K562 (cell line): ENCODE data around the gene ALOX12B. TPM values are rescaled to one million over a fixed set of nuclear protein-coding genes. Genes with fewer than 3 reads are reported as not detected.

Source experiments
- CREM ChIP-seq: IDR thresholded peaks from 2 replicates; pipeline ENCODE4 v1.6.1; 2014; ENCODE audit warnings: antibody characterized with exemption, low read depth
- DACH1 ChIP-seq: fragments of 450-650 bp; IDR thresholded peaks from 2 replicates; pipeline ENCODE4 v1.6.1; 2018; ENCODE audit not compliant: partially characterized antibody
- FOXJ2 ChIP-seq: fragments of 200-800 bp; sonication (Bioruptor generic); IDR thresholded peaks from 2 replicates; pipeline ENCODE4 v1.6.1; 2016; ENCODE audit warnings: missing genetic modification characterization, missing compliant biosample characterization
- GABPA ChIP-seq: fragments of 200-800 bp; sonication (Bioruptor generic); conservative IDR thresholded peaks from 2 replicates; pipeline ENCODE4 v1.6.1; 2016; ENCODE audit warnings: low read depth, missing genetic modification characterization, missing compliant biosample characterization
- GATAD2B ChIP-seq: fragments of 450-650 bp; IDR thresholded peaks from 2 replicates; pipeline ENCODE4 v1.6.1; 2017; ENCODE audit warnings: mild to moderate bottlenecking, borderline replicate concordance
- MAFF ChIP-seq: IDR thresholded peaks from 2 replicates; pipeline ENCODE4 v1.6.1; 2012; ENCODE audit warnings: low read length, improper control_type of control experiment
- NFIX ChIP-seq: fragments of 250-450 bp; sonication (Bioruptor Pico); IDR thresholded peaks from 2 replicates; pipeline ENCODE4 v1.4.0; 2020; ENCODE audit warnings: low read depth, mild to moderate bottlenecking, moderate library complexity
- PHB ChIP-seq: fragments of 250-450 bp; sonication (Bioruptor Pico); IDR thresholded peaks from 2 replicates; pipeline ENCODE4 v1.5.0; 2021
- RFX5 ChIP-seq: IDR thresholded peaks from 2 replicates; pipeline ENCODE4 v1.6.1; 2011; ENCODE audit warnings: low read depth, mild to moderate bottlenecking, improper control_type of control experiment, low read length
- SIRT6 ChIP-seq: IDR thresholded peaks from one replicate; pipeline ENCODE4 v1.6.1; 2012; ENCODE audit warnings: low read depth, mild to moderate bottlenecking, control low read depth, inconsistent platforms, low read length, moderate library complexity
- SOX6 ChIP-seq: fragments of 450-650 bp; IDR thresholded peaks from 2 replicates; pipeline ENCODE4 v1.6.1; 2014; ENCODE audit warnings: mild to moderate bottlenecking
- TAF9B ChIP-seq: fragments of 450-650 bp; IDR thresholded peaks from 2 replicates; pipeline ENCODE4 v1.6.1; 2018; ENCODE audit warnings: mild to moderate bottlenecking; ENCODE audit not compliant: partially characterized antibody
- TAL1 ChIP-seq: fragments of 450-650 bp; IDR thresholded peaks from 2 replicates; pipeline ENCODE4 v1.6.1; 2016; ENCODE audit warnings: mild to moderate bottlenecking
- TFAM ChIP-seq: fragments of 250-450 bp; sonication (Bioruptor Pico); conservative IDR thresholded peaks from 2 replicates; pipeline ENCODE4 v1.5.0; 2021; ENCODE audit warnings: mild to moderate bottlenecking, moderate library complexity
- XRCC4 ChIP-seq: IDR thresholded peaks from one replicate; pipeline ENCODE4 v1.6.1; 2011; ENCODE audit not compliant: insufficient read depth, insufficient read length; ENCODE audit errors: extremely low read depth
- ZEB2 ChIP-seq: fragments of 450-650 bp; IDR thresholded peaks from 2 replicates; pipeline ENCODE4 v1.6.1; 2016
- ZNF134 ChIP-seq: fragments of 250-450 bp; sonication (Bioruptor Pico); conservative IDR thresholded peaks from 2 replicates; pipeline ENCODE4 v1.4.0; 2020
- ZNF589 ChIP-seq: fragments of 200-800 bp; sonication (Bioruptor generic); IDR thresholded peaks from 2 replicates; pipeline ENCODE4 v1.6.1; 2016; ENCODE audit warnings: low read depth, missing genetic modification characterization, missing compliant biosample characterization
- ZSCAN29 ChIP-seq: fragments of 450-650 bp; IDR thresholded peaks from 2 replicates; pipeline ENCODE4 v1.6.1; 2017
- polyA plus RNA-seq, 8 experiments: library from polyadenylated mRNA; depleted of rRNA in 4 of 8; stranded (reverse) in 5 of 8; unstranded in 3 of 8; fragments of >200 nt; fragmentation: Nextera tagmentation in 2 of 8; fragmentation: Illumina TruSeq in 1 of 8; extraction: Ambion mirVana in 2 of 8; extraction: Trizol in 1 of 8; gene quantifications; 2 replicates each; pipeline versions ENCODE4 v1.2.1 to v1.2.3, GENCODE V29; 2011 to 2014; ENCODE audit warnings: inconsistent platforms in 1 of 8, missing spikeins in 1 of 8
- total RNA-seq, 7 experiments: library from RNA; depleted of rRNA in 6 of 7; stranded (reverse); fragments of >200 nt in 6 of 7; fragmentation: Illumina TruSeq in 2 of 7; extraction: Trizol in 2 of 7; gene quantifications; 2 replicates each; pipeline versions ENCODE4 v1.2.1 to v1.2.3, GENCODE V29; 2011 to 2021; ENCODE audit warnings: low replicate concordance in 1 of 7
- TF ChIP-seq, protein P1 (sequence below): fragments of 250-450 bp; sonication (Bioruptor Pico); IDR thresholded peaks from 2 replicates; pipeline ENCODE4 v1.8.0; 2022; ENCODE audit warnings: inconsistent platforms
- TF ChIP-seq, protein P2 (sequence below): sonication (generic); IDR thresholded peaks from 2 replicates; pipeline ENCODE4 v1.6.1; 2016
- TF ChIP-seq, protein P3 (sequence below): sonication (generic); formaldehyde crosslinking; IDR thresholded peaks from 2 replicates; pipeline ENCODE4 v1.9.0; 2022; ENCODE audit warnings: mild to moderate bottlenecking, missing genetic modification reagents
- TF ChIP-seq, protein P4 (sequence below): fragments of 450-650 bp; IDR thresholded peaks from 2 replicates; pipeline ENCODE4 v1.6.1; 2016
- TF ChIP-seq, protein P5 (sequence below): fragments of 250-450 bp; sonication (Bioruptor Pico); IDR thresholded peaks from 2 replicates; pipeline ENCODE4 v1.8.0; 2021; ENCODE audit warnings: moderate library complexity, mild to moderate bottlenecking, inconsistent platforms
- TF ChIP-seq, protein P6 (sequence below), 2 experiments: IDR thresholded peaks; 2 replicates each; pipeline ENCODE4 v1.6.1; 2011; ENCODE audit warnings: borderline replicate concordance in 1 of 2, control low read depth in 1 of 2, low read depth in 1 of 2, low read length in 1 of 2, mild to moderate bottlenecking in 1 of 2, mixed read lengths in 1 of 2, moderate library complexity in 1 of 2; ENCODE audit not compliant: insufficient read depth in 1 of 2, insufficient read length in 1 of 2, poor library complexity in 1 of 2, severe bottlenecking in 1 of 2; ENCODE audit errors: extremely low read depth in 1 of 2

The ALOX12B gene
- total and polyA plus RNA-seq, 9 of the 15 experiments (the other 6 are each of a cell fraction or from before 2014, with no cell fraction given) = not detected

DNA sequence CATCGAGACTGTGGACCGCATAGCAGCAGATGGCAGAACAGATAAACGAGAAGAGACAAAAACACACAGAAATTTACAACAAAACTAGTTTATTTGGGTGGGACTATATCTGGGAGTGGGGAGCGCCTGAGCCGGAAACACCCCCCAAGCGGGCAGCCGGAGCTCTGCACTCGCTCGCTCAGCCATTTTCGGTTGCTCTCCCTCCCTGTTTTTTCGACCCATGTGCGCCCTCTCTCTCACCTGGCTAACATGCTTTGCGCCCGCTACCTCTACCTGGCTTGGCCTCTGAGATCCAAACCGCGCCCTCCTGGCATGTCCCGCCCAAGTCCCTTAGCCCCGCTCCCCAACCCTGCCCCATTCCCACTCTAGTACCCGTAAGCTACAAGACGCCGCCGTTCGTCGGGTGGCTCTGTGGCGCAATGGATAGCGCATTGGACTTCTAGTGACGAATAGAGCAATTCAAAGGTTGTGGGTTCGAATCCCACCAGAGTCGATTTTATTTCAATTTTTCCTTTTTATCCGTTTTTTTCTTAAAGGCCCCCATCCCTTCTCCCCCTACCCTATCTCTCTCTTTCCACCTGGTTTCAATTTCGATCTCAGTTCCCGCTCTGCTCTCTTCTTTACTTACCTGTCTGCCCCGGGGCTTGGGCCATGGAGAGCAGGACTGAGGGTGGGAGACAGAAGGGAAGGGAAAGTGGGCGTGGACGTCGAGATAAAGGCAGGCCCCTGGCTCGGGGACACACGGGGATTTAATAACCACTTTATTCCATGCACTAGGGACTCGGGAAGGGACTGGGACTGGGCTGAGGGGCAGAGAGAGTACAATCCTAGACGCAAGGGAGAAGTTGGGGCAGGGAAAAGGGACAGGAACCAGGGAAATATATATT, 33.2 kb upstream of the ALOX12B start (continued):
- TF ChIP-seq, protein P1, sequence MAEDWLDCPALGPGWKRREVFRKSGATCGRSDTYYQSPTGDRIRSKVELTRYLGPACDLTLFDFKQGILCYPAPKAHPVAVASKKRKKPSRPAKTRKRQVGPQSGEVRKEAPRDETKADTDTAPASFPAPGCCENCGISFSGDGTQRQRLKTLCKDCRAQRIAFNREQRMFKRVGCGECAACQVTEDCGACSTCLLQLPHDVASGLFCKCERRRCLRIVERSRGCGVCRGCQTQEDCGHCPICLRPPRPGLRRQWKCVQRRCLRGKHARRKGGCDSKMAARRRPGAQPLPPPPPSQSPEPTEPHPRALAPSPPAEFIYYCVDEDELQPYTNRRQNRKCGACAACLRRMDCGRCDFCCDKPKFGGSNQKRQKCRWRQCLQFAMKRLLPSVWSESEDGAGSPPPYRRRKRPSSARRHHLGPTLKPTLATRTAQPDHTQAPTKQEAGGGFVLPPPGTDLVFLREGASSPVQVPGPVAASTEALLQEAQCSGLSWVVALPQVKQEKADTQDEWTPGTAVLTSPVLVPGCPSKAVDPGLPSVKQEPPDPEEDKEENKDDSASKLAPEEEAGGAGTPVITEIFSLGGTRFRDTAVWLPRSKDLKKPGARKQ (CRISPR knock-in tag) = no peak
- TF ChIP-seq DACH1 (no peak), TAF9B (no peak), PHB (CRISPR knock-in tag) (no peak), XRCC4 (no peak), TFAM (CRISPR knock-in tag) (no peak), SIRT6 (no peak), RFX5 (no peak), NFIX (CRISPR knock-in tag) (no peak), TAL1 (no peak), ZNF589 (CRISPR knock-in tag) (no peak), MAFF (no peak), ZSCAN29 (peak; percentile 75; the same call in 1 of the 2 replicates), ZEB2 (0 out of 2 replicates have a peak, but pooled peaks have one; percentile 42), GABPA (tag) (peak; percentile 58), GATAD2B (no peak), FOXJ2 (tag) (no peak), CREM (peak; percentile 70), SOX6 (no peak), ZNF134 (CRISPR knock-in tag) (no peak)
- TF ChIP-seq, protein P2, sequence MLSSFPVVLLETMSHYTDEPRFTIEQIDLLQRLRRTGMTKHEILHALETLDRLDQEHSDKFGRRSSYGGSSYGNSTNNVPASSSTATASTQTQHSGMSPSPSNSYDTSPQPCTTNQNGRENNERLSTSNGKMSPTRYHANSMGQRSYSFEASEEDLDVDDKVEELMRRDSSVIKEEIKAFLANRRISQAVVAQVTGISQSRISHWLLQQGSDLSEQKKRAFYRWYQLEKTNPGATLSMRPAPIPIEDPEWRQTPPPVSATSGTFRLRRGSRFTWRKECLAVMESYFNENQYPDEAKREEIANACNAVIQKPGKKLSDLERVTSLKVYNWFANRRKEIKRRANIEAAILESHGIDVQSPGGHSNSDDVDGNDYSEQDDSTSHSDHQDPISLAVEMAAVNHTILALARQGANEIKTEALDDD = no peak
- TF ChIP-seq, protein P3, sequence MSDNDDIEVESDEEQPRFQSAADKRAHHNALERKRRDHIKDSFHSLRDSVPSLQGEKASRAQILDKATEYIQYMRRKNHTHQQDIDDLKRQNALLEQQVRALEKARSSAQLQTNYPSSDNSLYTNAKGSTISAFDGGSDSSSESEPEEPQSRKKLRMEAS (CRISPR knock-in tag) = peak; percentile 40; the same call in 1 of the 2 replicates
- TF ChIP-seq, protein P4, sequence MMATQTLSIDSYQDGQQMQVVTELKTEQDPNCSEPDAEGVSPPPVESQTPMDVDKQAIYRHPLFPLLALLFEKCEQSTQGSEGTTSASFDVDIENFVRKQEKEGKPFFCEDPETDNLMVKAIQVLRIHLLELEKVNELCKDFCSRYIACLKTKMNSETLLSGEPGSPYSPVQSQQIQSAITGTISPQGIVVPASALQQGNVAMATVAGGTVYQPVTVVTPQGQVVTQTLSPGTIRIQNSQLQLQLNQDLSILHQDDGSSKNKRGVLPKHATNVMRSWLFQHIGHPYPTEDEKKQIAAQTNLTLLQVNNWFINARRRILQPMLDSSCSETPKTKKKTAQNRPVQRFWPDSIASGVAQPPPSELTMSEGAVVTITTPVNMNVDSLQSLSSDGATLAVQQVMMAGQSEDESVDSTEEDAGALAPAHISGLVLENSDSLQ = no peak
- TF ChIP-seq, protein P5, sequence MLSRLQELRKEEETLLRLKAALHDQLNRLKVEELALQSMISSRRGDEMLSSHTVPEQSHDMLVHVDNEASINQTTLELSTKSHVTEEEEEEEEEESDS = no peak
- TF ChIP-seq, protein P6, sequence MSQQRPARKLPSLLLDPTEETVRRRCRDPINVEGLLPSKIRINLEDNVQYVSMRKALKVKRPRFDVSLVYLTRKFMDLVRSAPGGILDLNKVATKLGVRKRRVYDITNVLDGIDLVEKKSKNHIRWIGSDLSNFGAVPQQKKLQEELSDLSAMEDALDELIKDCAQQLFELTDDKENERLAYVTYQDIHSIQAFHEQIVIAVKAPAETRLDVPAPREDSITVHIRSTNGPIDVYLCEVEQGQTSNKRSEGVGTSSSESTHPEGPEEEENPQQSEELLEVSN (IDR thresholded peaks at IDR 0.05; ENCODE audit: borderline replicate concordance in 1 of 2, extremely low read depth in 1 of 2, insufficient read depth in 1 of 2, insufficient read length in 1 of 2, low read depth in 1 of 2, low read length in 1 of 2, poor library complexity in 1 of 2, severe bottlenecking in 1 of 2) = peak in 1 of 2 experiments; percentile 12
